Stimulated activated CD4-positive, alpha-beta T cell treated with anti-CD3 and anti-CD28 coated beads, Interleukin-4, amount 100 ng/mL, for 4 hours (primary cell): ENCODE data around the gene TRIM33.
"Not testable (repeated sequence)": the region's sequence is repeated elsewhere in the genome, so short reads cannot be mapped to it uniquely, and the experiment has no call there.

Experiments
- DNase-seq, 2 experiments: peaks; one replicate each; pipeline ENCODE4 v3.0.0-alpha.2; 2020

The TRIM33 gene

DNA sequence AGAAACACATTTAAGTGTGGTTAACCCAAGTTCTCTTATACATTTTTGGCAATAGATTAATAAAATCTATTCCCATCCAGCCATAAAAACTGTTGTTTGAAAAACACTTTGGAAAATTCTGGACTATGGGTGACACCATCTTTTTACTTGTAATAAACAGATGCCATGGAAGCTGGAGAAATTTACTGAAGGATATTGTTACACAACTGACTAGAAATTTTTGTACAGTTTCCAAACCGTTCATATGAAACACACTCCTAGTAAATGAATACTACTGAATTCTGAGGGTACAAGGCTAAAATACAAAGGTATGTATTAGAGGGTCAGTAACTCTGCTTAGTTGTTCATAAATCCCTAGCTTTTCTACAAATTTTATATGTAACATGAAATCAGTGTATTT lies 48.7 kb downstream of the TRIM33 start:
- no peak for DNase-seq

DNA sequence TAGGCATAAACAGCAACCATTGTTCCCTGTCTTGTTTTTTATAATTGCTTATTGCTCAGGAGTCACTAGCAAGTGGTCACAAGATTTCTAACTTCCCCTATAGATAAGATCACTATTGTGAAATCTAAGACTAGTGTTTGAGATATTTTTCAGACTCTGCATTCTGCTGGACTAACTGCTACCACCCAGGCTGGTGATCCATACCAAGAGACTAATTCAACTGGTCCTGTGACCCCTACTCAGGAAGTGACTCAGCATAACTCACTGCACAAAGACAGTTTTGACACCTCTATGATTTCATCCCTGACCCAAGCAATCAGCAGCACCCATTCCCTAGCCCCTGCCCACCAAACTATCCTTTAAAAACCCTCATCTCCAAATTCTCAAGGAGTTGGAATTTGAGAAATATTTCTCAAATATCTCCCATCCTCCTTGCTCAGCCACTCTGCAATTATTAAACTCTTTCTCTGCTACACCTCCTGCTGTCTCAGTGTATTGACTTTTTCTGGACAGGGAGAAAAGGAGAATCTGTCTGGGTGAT lies 52.7 kb downstream of the TRIM33 start:
- DNase-seq, result no peak

DNA sequence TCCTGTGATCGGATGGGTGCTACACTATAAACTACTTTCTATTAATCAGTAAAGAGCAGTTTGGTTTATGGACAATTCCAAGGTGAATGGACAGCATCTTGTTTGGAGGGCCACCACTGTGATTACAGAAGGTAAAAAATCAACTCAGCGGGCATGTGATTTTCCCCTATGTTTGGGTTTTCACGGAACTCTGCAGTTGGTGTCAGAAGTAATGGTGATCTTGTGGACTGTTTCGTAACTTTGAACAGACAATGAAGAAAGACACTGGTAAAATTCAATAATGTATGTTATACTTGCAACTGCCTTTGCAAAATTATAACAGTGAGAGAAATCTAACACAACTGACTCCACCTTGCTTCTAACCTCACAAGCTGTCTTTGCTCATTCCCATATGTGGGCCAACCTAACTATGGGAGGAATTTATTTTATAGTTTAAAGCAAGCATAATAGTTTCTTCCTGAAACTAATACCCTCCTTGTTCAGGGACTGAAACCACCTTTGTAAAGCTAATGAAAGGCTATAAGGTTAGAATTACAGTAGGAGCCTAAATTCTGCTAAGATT lies 53.2 kb downstream of the TRIM33 start:
- no peak for DNase-seq

DNA sequence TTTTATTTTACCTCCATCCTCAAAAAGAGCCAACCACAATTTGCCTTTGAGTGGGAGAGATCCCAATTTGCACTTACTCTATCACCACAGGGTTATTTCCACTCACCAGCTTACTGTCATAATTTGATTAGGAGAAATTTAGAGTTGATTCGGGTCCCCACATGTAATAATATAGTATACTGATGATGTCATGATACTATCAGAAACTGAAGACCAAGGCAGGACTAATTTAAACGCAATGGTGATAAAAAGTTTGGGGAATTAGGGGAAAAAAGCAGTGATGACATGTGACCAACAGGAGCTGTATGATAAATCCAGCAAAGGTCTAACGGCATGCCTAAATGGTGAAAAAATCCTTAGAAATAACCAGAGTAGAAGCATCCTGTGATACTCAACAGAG lies 54.4 kb downstream of the TRIM33 start:
- DNase-seq, result no peak

DNA sequence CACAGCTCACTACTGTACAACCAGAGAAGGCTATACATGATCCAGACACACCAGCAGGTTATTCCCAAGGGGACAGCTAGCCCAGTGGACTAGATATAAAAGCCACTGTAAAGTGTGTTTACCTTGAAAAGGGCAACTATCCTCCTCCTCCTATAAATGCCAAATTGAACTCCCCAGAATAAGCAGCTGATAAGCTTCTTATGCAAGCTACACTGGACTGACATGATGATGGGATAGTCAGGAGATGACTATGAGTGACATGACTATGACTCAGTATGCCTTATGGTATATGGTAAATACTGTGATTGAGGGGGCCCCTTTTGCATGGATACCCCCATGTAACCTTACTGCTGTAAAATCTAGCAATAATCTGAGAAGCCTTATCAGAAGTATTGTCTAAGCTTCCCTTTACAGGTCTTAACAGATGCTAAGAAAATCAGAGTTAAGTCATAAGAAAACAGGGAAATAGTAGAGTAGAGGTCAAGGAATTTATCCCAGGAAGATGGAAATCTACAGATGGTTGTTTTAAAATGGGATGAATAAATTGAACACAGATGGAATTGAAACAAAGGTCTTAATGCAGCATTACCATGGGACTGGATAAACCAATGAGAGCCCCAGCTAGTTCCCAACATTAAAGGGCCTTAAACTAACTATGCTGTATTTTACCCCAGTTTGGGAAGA lies 55.8 kb downstream of the TRIM33 start:
- DNase-seq, result no peak

DNA sequence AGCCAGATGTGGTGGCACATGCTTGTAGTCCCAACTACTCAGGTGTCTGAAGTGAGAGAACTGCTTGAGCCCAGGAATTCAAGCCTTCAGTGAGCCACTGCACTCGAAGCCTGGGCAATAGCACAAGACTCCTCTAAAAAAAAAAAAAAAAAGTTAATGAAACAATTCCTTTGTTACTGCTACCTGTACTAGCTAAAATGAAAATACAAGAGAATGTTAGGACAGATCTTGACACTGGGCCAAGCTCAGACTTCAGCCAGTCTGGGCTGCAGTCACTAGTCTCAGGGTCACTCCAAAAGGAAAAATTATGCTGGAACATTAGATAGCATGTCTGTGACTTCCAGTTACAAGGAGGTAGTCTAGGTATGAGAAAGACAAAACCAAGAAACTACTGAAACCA lies 56.5 kb downstream of the TRIM33 start:
- DNase-seq, result no peak

DNA sequence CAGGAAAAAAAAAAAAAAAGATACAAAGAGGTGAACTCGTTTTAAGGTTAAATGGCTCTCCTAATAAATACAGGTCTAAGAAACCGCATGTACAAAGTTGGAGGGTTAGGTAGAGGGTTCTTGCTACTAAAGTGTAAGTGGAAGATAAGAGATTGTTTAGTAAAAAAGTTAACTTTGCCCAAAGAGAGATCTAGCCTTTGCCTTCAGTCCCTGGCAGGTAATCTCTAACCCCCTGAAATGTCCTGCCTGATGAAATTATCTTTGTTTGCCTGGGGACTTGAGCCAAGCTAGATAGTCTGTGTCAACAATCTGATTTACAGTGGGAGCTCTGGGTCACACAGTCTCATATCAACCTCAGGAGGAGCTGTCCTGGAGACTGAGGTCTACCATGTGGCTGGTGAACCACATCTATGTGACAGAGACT lies 57.6 kb downstream of the TRIM33 start:
- no peak for DNase-seq

DNA sequence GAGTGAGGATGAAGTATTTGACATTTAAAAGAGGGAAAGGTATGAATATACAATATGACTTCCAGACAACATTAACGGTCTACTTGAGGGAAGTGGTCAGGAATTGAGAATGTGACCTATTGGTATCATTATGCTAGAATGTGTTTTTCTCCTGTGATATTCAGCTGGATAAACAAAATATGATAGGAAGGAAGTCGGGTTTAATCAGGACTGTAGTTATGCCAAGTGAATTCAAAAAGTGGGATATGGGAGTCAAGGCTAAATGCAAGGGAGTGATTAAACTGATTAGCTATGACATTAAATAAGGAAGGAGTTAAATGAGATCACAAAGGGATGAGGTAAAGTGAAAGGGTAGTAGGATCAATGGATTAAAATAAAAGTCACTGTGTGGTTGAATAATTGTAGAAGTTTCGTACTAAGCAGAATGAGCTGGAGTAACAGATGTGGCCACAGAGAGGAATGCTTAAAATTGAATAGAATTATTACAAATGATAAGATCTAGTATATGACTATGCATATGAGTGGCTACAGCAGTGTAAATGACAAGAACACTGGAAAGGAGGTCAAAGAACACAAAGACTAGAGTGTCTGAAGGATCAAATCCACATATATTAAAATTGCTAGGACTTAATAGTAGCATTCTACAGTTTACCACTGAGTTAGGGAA lies 62.5 kb downstream of the TRIM33 start:
- DNase-seq, result no peak

DNA sequence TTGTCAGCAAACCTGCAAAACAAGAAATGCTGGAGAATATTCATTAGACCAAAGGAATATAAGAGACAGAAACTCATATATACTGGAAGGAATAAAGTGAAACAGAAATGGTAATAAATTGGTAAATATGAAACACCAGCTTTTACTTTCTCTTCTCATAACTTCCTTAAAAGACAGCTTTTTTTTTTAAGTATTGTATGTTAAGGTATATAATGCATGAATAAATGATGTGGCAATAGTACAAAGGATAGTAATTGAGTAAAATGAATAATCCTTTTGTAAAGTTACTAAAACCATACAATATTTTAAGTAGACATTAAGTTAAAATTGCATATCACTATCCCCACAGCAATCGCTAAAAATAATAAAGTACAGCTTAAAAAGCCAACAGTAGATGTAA lies 64.8 kb downstream of the TRIM33 start:
- no peak for DNase-seq

DNA sequence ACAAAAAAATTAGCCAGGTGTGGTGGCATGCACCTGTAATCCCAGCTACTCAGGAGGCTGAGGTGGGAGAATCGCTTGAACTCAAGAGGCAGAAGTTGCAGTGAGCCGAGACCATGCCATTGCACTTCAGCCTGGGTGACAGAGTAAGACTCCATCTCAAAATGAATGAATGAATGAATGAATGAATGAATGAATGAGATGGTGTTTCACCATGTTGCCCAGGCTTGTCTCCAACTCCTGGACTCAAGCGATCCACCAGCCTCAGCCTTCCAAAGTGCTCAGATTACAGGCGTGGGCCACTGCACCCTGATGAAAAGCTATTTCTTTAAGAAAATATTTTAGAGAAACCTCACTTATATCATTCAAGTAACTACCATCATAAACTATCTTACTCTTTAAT lies 67.8 kb downstream of the TRIM33 start:
- not testable (repeated sequence) for DNase-seq

DNA sequence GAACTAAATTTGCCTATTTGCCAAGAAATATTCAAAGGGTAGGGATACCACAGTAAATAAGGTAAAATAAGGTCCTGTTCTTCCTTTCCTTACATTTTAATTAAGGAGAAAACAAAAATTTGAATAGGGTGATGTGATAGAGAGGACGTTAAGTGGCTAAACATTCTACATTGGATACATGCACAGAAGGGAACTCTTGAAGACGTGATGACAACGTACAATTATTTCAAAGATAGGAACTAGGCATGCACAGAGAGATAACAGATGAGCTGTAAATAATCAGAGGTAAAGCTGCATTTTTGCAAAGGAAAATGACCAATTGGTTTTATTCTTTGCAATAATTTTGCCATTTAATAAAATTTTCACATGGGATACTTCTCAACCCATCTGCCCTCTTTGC lies 69.7 kb downstream of the TRIM33 start:
- no peak for DNase-seq

DNA sequence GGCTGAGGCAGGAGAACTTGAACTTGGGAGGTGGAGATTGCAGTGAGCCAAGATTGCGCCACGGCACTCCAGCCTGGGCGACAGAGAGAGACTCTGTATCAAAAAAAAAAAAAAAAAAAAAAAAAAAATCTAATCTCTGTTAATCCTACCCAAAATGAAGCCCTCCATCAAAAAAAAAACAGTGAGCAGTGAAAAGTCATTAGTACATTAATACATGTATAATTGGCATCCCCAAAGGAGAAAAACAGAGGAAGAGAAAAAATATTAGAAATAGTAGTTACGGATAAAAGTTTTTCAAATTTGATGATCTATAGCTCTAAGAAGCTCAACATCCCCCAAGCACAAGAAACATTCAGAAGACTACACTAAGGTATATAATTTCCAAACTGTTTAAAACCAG lies 71.6 kb downstream of the TRIM33 start:
- DNase-seq, result no peak

DNA sequence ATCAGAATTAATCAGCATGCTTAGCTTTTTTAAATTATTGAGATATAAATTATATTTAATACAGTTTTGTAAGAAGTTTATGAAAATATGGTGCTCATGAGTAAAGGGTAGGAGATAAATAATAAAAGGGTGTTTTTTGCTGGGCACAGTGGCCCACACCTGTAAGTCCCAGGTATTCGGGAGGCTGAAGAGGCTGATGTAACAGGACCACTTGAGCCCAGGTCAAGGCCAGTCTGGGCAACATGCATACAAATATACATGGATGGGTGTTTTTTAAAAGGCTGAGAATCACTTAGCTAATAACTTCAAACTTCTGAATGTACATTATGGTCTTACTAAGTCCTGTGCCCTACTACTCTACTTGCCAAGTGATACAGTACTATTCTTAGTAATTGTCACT lies 73.2 kb downstream of the TRIM33 start:
- no peak for DNase-seq

DNA sequence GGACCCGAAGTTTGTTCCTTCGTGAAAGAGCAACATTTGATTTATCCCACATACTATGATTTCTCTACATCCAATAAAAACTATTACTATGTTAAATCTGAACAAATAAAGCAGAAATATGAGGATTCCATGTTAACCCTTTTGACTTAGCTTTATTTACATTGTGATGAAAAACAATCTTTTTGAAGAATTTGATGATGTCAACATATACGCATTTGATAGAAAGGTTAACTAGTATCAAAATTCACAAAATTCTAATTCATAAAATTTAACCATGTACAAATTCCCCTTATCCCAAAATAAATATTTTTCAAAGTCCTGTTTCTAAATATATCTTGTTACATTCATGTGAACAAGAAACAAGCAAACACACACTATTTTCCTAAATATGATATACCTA lies 74.2 kb downstream of the TRIM33 start:
- no peak for DNase-seq

DNA sequence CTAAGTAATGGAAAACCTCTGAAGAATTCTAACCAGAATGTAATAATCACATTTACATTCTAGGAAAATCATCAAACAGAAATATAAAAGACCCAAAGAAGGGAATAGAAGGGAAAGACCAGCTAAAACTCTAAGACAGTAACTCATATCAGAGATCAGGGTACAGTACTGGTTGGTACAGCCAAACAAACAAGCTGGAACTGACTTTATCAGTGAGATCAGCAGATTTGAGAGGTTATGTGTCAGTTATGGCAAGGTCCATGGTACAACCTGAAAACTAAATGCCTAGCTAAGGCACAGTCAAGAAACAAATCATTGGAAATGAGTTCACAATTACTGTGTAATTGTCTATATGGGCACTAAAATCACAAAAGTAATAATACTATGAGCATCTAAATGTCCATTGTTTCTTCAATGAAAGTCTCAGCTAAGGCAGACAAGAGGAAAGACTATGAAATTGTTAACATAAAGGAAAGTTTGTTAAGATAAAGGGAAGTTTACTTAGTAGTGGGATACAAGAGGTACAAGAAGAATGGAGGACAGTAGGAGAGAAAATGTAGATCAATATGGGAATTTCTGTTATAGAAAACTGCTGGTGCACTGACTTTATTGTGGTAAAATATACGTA lies 75.8 kb downstream of the TRIM33 start:
- no peak for DNase-seq

DNA sequence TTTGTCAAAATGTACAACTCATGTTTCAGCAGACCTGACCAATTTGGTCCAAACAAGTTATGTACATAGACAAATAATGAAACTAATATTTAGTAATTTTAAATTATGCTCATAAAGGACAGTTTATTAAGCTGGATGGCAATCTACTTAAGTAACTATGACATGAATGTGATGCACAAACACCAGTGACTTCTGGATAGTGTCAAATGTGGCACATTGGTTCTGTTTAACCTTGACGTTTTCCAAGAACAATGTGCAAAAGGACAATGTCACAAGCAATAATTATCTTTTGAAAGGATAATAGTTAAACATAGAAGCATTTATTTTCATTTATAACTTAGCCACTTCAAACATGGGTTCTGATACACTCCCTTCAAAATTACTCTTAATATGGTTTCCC lies 80.0 kb downstream of the TRIM33 start:
- no peak for DNase-seq

DNA sequence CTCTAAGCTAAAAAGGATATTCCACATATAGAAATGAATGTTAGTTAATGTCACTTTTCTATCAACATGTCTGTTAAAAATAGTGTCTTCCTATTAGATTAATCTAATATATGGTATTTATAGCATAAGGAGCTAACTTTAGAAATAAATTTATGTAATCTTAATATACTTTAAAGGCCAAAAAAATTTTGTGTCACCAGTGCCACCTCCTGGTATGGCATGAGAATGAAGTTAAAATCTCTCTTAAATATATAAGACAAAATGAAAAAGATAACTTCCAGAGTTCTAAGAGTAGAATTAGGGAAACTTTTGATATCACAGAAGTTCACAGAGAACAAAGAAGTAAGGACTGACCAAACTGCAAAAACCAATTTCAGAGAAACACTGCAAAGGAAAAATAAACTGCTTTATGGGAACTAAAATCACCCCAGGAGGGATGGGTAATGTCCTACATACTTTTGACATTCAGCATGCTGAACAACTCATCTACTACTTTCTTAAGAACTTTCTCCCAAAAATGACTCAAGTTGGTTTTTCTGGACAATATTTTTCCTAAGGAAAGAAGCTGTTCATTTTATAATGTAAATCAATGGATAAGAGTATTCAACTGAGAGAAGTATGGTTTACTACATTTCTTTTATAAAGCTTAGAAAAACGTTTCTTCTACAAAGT lies 82.8 kb downstream of the TRIM33 start:
- DNase-seq, result no peak

DNA sequence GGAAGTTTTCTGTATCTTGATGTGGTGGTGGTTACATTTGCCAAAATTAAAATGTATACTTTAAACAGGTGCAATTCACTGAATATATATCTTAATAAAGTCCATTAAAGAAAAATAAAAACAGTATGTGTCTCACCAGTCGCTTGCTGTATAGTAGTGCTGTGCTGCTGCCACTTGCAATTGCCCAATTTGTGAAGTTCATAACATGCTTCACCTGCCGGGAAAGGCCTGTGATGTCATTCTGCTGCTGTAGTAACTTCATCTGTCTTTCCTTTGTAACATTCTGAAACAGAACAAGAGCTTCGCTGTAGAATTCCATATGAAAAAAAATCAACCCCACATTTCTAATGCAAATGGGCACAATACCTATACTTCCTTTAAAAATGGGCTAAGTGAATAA lies 83.4 kb downstream of the TRIM33 start:
- DNase-seq, result no peak

DNA sequence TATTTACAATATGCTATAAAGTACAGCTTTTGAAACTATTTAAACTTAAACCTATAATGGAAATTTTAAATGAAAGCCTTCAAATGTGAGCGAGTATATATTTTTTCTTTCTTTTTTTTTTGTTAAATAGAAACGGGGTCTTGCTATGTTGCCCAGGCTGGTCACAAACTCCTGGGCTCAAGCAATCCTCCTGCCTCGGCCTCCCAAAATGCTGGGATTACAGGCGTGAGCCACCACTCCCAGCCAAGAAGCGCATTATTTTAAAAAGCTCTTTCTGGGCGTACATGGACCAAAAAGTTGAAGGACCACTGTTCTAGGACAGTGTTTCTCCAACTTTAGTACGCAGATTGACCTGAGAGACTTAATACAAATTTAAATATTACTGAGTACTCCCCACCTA lies 87.5 kb downstream of the TRIM33 start:
- DNase-seq, result no peak

DNA sequence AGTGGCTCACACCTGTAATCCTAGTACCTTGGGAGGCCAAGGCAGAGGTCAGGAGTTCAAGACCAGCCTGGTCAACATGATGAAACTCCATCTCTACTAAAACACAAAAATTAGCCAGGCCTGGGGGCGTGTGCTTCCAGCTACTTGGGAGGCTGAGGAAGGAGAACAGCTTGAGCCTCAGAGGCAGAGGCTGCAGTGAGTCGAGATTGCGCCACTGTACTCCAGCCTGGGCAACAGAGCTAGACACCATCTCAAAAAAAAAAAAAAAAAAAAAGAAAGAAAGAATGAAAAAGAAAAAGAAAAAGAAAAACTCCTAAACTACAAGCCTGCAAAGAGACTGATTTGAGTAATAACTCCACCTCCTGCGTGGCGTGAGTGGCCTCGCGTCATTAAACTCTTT lies 92.1 kb downstream of the TRIM33 start:
- not testable (repeated sequence) for DNase-seq

DNA sequence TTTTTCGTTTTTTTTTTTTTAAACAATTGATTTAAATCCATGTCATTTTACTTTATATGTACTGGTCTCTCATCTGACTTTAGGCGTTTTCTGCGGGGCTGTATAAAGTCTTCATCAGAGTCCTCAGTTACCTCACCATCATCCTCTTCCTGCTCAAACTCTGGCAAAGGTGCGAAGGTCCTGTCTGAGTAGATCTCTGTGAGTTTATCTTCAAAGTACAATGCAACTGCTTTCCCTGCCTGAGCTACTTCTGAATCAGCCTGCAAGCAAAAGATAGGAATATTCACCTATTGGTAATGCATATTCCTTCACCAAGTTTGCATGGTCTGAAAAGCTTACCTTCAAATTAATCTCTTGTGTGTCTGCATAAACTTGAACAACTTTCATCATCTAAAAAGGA lies 113.4 kb downstream of the TRIM33 start:
- no peak for DNase-seq

DNA sequence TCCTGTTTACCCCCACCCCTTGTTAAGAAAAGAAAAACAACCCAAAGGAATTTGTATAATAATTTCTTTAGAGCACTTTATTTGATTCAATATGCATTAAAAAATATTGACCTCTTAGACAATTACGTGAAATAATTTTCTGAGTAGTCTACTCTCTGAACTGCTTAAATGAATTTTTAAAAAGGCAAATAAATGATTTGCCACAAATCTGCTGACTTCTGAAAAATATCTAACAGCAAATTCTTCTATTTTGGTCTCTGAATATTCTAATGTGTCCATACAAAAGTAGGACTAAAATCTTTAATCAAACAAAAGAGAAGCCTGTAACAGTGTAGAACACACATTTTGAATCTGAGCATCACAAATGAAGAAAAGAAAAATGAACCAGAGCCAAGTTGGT lies 115.1 kb downstream of the TRIM33 start:
- DNase-seq, result no peak

DNA sequence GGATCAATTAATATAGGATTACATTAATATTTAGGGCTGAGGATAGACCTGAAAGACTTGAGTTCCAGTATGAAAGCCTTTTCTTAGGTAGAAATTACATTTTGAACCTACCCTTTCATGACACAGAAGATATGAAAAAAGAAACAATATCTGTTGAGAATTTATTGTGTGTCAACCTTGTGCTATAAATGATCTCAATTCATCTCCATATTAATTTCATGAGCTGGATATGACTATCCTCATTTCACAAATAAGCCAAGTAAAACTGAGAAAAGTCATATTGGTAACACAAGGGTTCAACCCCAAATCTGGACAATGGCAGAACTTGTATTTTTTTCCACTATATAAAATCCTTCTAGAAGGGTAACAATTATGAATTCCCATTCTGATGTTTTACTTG lies 120.0 kb downstream of the TRIM33 start:
- DNase-seq, result no peak
